Central memory CD4-positive, alpha-beta T cell (primary cell): Measurements from ENCODE around the gene ZRANB1.

ENCODE experiments used
- DNase-seq: peaks from one replicate; pipeline ENCODE4 v3.0.0; 2022

Gene ZRANB1

DNA sequence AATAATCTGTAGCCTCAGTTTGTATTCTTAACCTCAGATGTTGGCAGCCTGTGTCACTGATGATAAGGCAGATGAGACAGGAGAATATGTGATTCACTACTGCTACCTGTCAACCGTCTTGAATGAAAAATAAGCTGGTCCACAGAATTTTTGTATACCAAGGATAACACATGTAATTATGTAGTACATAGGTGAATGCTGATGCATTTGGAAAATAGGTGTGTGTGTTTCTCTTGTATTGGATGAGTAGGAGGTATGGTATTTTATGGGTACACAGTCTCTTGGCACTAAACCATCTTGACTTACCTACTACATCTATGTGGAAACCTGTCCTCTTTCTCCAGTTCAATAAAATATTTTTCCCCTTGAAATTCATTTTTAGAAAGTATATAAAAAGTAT, 20.7 kb upstream of the ZRANB1 start:
- DNase-seq = no peak

GRCh38 chr10:124923684-124924083, 18.2 kb upstream of the ZRANB1 start:
- no peak for DNase-seq

DNA sequence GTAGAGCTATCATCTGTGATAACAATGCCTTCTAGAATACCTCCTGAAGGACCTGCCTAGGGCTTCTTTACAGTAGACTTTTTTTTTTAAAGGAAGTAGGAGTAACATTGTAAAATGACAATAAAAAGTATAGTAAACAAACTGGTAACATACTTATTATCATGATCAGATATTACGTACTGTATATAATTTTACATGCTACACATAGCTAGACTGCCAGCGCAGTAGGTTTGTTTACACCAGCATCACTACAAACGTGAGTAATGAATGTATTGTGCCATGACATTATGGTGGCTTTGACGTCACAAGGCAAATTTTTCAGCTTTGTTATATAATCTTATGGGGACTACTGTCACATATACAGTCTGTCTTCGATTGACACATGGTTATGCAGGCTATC, 15.4 kb upstream of the ZRANB1 start:
- no peak for DNase-seq

DNA sequence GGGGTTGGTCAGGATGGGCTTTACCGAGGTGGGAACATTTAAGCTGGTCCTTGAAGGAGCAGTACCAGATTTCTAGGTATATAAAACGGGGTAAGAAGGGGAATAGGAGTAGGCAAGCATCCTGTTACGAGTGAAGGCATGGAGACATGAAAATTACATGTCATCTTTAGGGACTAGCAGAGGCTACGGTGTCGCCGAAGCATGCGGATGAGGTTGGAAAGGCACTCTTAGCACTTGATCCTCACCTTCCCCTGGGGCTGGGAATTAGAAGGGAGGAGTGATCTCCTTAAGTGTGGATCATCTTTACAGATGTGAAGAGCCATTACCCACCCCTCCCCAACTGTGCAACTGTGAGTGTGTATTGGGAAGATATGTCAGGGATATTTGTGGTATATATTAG, 13.8 kb upstream of the ZRANB1 start:
- DNase-seq = no peak

- no peak for DNase-seq
These were observed 13.4 kb upstream of the ZRANB1 start for GRCh38 chr10:124928545-124928944.

GRCh38 chr10:124935946-124936345, 6.0 kb upstream of the ZRANB1 start:
- DNase-seq = no peak

DNA sequence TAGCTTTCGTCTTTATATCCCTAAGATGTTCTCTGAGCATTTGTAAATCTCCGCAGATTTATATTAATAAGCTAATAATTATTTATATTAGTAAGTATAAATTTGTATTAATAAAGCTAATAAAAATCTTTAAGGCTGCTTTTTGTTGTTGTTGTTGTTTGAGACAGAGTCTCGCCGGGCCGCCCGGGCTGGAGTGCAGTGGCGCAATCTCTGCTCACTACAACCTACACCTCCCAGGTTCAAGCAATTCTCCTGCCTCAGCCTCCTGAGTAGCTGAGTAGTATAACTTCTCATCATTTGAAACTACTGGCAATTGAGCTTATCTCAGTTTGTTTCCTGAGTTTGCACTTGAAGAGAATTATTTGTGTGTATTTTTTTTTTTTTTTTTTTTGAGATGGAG, 5.1 kb upstream of the ZRANB1 start:
- no peak for DNase-seq

- DNase-seq = no peak
These were observed 2.6 kb upstream of the ZRANB1 start for GRCh38 chr10:124939290-124939689.

DNA sequence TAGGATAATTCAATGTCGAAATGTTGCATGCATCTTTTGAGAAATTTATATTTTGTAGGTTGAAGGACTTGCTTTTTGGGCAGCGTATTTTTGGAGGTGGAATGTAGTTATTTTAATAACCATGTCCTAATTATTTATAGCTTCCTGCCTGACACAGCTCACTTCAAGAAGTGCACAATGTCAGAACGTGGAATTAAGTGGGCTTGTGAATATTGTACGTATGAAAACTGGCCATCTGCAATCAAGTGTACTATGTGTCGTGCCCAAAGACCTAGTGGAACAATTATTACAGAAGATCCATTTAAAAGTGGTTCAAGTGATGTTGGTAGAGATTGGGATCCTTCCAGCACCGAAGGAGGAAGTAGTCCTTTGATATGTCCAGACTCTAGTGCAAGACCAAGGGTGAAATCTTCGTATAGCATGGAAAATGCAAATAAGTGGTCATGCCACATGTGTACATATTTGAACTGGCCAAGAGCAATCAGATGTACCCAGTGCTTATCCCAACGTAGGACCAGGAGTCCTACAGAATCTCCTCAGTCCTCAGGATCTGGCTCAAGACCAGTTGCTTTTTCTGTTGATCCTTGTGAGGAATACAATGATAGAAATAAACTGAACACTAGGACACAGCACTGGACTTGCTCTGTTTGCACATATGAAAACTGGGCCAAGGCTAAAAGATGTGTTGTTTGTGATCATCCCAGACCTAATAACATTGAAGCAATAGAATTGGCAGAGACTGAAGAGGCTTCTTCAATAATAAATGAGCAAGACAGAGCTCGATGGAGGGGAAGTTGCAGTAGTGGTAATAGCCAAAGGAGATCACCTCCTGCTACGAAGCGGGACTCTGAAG, 620 bp downstream of the ZRANB1 start:
- no peak for DNase-seq

DNA sequence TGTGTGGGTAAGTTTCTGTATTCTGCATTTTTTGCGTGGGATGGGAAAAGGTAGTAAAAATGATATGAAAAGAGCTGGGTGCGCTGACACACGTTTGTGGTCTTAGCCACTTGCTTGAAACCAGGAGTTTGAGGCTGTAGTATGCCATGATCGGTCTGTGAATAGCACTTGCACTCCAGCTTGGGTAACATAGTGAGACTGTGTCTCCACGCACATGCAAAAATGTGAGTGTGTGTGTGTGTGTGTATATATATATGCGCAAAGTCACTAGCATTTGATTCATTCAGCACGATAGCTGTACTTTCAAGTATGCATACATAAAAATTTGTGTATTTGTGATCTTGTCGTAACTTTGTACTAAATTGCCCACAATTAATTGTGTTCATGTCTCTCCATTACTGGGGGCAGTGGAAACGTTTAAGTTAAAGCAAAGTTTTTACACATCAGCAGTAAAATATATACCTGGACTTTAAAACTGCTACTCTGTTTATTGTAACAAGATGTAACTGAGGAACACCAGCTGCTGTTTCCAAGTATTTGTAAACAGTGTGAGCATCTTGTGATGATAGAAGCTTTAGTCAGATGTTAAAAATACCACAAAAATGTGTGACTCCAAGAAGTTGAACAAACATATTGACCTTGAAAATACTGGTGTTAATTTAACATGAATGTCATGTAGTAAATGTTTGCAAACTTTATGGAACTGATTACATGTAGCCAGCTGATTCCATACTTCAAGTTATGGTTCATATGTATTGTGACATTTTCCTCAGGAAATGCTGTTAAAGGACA, 1.6 kb downstream of the ZRANB1 start:
- DNase-seq = no peak

- no peak for DNase-seq
These were observed 3.1 kb downstream of the ZRANB1 start for GRCh38 chr10:124944982-124945381.

- no peak for DNase-seq
These were observed 5.0 kb downstream of the ZRANB1 start for GRCh38 chr10:124946945-124947344.

- no peak for DNase-seq
These were observed 7.6 kb downstream of the ZRANB1 start for GRCh38 chr10:124949543-124949942.

- DNase-seq = no peak
These were observed 10.2 kb downstream of the ZRANB1 start for GRCh38 chr10:124952123-124952522.

DNA sequence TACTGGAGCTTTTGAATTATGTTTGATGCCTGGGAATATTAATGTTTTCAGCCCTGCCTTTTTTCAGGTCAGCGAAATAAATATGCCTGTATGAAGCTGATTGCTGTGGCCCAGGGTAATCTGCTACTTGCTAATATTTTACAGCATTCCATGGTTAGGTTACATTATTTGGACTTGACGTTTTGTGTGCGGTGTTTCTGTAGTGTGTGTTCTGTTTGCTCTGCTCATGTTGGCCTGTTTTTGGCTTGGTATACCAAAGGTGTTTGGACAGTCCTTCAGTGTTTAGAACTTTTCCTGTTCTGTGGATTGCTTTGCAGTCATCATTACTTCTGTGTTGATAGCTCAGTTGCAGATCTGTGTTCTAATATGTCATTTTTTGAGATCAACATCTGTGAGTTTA, 11.5 kb downstream of the ZRANB1 start:
- no peak for DNase-seq

GRCh38 chr10:124955243-124955642, 13.3 kb downstream of the ZRANB1 start:
- no peak for DNase-seq

GRCh38 chr10:124955868-124956267, 13.9 kb downstream of the ZRANB1 start:
- DNase-seq = no peak

DNA sequence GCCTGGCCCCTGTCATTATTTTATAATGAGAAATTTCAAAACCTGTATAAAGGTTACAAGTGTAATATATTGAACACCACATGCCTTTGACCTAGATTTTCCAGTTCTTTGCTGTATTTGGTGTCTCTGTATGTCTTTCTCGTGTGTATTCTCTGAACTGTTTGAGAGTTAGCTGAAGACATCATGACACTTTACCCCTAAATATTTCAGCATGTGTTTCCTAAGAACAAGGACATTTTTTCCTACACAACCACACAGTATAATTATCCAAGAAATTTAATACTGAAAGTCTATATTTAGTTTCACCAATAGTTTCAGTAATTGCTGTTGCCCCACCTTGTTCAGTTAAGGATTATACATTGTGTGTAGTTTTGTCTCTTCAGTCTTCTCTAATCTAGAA, 14.8 kb downstream of the ZRANB1 start:
- DNase-seq = no peak

DNA sequence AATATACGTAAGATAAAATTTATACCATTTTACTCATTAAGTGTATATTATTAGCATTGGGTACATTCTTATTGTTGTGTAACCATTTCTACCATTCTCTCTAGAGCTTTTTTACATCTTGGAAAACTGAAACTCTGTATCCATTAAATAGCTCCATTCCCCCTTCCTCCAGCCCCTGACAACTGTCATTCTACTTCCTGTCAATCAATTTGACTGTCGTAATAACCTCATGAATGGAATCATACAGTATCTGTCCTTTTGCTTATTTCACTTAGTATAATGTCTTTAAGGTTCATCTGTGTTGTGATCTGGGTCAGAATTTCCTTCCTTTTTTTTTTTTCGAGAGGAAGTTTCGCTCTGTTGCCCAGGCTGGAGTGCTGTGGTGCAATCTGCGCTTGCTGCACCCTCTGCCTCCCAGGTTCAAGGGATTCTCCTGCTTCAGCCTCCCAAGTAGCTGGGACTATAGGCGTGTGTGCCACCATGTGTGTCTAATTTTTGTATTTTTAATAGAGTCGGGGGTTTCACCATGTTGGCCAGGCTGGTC, 15.6 kb downstream of the ZRANB1 start:
- no peak for DNase-seq

DNA sequence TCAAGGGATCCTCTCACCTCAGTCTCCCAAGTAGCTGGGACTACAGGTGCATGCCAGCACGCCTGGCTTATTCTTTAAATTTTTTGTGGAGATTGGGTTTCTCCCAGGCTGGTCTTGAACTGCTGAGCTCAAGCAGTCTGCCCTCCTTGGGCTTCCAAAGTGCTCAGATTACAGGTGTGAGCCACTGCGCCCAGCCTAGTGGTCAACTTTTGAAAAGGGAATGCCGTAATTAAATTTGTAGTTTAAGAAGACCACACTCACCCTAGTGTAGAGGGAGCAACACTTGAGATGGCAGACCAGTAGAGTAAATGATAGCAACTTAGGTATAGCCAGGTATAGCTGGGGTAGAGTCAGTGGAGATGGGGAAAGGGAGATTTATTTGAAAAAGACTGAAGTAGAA, 17.6 kb downstream of the ZRANB1 start:
- DNase-seq = no peak

GRCh38 chr10:124961248-124961570, 19.3 kb downstream of the ZRANB1 start:
- DNase-seq = no peak

- DNase-seq = no peak
These were observed 20.5 kb downstream of the ZRANB1 start for GRCh38 chr10:124962421-124962820.

DNA sequence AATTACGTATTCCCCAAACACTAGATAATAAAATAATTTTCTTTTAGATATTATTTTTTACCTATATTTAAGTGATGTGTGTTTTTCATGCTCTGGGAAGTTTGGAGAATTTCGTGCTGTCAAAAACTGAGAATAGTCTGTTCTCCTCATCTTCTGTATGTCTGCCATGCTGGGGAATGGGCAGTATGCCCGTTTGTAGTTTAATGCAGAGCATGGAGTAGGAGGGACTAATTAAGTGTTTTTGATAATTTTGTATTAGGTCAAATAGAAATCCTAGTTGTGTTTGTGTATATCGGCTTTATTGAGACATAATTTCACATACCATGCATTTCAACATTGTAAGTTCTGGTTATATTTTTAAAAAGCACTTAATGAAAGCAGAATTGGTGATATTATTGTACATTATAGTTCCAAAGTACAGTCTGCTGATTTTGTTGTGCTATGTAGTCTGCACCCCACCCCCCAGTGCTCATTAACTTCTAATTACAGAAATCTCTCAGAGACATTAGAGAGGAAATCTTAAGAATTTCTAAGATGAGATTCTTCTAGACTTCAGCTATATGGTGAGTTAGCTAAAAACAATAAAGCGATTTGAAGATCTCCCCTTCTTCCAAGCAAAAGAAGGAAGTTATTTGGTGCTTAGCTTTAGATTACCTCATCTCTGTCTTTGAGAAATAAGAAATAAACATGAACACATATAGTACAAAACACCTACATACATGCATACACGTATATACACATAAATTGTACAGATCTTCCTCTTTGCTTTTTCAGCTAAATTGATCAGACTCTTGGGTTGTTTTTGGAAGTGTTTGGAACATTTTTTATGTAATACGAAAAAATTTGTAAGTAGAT, 22.2 kb downstream of the ZRANB1 start:
- DNase-seq = no peak
